GM19043 (cell line): ENCODE results near the gene N4BP2.
"Not testable (repeated sequence)": the region's sequence is repeated elsewhere in the genome, so short reads cannot be mapped to it uniquely, and the experiment has no call there.

Experiments used
- ATAC-seq: cut with Tn5 transposase; IDR thresholded peaks from one replicate; pipeline ENCODE4 v1.9.1; 2021; ENCODE audit warnings: low read depth; ENCODE audit not compliant: unreplicated experiment

The N4BP2 gene

DNA sequence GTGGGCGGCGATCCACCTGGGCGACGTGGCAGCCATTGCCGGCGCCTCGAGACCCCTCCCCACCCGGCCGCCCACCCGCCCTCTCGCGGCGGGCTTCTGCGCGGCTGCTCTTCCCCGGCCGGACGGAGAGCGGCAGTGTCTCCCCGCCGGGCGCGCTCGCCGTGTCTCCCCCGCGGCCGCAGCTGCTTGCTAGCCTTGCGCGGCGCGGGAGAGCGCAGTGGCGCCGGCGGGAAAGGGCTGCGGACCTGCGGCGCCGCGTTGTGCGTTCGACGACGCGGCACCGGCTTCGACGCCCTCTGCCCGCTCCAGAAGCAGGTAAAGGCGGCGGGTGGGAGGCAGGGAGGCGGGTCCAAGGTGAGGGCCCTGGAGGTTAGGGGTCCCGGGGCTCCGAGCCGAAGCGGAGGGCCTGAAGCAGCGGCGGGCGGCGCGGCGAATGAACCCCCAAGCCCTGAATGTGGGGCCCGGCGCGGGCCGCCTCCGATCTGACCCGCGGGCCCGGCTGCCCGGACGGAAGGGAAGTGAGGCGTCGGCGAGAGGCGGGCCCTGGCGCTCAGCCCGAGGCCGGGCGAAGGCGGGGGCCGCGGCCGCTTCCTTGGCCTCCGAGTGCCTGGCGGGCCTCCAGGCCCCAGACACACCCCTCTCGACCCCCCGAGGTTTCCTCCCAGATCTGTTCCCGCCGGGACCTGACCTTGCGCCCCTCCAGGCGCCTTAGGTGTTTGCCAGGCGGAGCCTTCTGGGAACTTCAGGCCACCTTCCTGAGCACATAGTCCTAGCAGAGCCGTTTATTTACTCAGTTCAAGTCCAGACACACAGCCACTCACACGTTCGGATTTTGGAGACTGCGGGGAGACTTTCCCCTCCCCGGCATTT, at the start of gene N4BP2:
Gene N4BP2, plus strand, starts transcription at position 135 of the 870 bp plus-strand sequence. CDS start 40,491 bp downstream, outside the sequence.
- ATAC-seq, result peak; percentile 49

- no peak for ATAC-seq
Observed at GRCh38 chr4:40016007-40016406, 40.6 kb upstream of the N4BP2 start.

- ATAC-seq, result no peak
Observed at GRCh38 chr4:40020221-40020620, 36.4 kb upstream of the N4BP2 start.

DNA sequence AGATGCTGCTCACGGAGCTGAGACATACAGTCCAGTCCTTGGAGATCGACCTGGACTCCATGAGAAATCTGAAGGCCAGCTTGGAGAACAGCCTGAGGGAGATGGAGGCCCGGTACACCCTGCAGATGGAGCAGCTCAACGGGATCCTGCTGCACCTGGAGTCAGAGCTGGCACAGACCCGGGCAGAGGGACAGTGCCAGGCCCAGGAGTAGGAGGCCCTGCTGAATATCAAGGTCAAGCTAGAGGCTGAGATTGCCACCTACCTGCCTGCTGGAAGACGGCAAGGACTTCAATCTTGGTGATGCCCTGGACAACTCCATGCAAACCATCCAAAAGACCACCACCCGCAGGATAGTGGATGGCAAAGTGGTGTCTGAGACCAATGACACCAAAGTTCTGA, 35.5 kb upstream of the N4BP2 start:
- ATAC-seq, result not testable (repeated sequence)

DNA sequence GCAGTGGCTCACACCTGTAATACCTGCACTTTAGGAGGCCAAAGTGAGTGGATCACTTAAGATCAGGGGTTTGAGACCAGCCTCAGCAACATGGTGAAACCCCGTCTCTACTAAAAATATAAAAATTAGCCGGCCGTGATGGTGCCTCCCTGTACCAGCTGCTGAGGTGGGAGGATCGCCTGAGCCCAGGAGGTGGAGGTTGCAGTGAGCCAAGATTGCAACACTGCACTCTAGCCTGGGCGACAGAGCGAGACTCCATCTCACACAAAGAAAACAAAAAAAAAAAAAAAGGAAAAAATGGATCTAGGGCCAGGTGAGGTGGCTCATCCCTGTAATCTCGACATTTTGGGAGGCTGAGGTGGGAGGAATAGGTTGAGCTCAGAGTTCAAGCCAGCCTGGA, 32.6 kb upstream of the N4BP2 start:
- not testable (repeated sequence) for ATAC-seq

GRCh38 chr4:40032785-40033184, 23.9 kb upstream of the N4BP2 start:
- ATAC-seq, result no peak

- ATAC-seq, result no peak
Observed at GRCh38 chr4:40033613-40034012, 23.0 kb upstream of the N4BP2 start.

DNA sequence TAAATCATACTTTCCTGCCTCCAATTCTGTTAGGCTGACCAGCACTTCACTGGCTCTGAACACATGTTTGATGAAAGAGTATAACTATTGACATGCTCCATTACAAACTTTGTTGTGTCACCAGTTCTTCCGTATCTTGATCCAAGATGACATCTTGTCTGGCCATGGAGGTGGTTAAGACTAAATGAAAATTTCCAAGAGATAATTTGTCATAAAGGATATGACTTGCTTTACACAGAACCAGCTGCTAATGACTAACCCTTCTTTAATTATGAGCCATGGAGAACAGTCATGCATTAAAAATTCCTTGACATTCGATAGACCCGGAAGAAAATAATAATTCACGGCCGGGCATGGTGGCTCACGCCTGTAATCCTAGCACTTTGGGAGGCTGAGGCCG, 17.7 kb upstream of the N4BP2 start:
- ATAC-seq, result no peak

GRCh38 chr4:40040908-40041307, 15.7 kb upstream of the N4BP2 start:
- no peak for ATAC-seq

- no peak for ATAC-seq
Observed at GRCh38 chr4:40043786-40044185, 12.9 kb upstream of the N4BP2 start.

GRCh38 chr4:40046311-40046980, 10.2 kb upstream of the N4BP2 start:
- ATAC-seq, result no peak

DNA sequence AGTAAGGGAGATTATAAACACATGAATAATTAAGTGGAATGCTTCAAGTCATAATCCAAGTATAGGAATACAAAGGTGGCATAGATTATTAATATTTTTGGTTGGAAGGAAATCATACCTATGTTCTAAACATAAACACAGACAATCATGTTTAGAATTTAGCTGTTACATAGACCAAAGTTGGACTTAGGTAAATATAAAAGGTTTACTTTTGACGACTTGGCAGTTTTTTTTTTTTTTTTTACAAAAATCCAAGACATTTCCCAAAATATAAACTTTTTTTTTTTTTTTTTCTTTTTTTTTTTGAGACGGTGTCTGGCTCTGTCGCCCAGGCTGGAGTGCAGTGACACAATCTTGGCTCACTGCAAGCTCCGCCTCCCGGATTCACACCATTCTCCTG, 3.5 kb upstream of the N4BP2 start:
- ATAC-seq, result no peak

- ATAC-seq, result no peak
Observed at GRCh38 chr4:40055511-40055862, 1.2 kb upstream of the N4BP2 start.

GRCh38 chr4:40055863-40056715, 561 bp upstream of the N4BP2 start:
- ATAC-seq, result no peak

DNA sequence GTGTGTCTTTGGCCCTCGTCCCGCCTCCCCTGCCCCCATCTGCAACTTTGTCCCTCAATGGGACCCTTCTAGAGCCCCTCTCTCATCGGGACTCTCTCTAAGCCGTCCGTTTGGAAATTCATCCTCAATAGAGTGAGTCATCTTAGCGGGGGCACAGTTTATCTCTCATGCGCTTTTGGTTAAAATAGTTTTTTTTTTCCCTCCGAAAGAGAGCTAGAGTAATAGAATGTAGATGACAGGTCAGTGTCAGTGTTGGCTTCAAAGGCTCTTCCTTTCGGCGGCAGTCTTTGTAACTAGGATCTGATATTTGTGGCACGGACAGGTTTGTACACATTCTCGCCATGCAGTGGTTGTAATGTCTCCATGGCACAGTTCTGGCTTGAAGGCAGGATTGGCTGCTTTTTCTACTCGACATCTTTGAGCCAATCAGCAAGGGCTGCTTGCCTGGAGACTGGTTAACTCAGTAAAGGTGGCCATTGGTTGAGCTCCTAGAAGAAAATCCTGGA, 989 bp downstream of the N4BP2 start:
- peak; percentile 66 for ATAC-seq

- no peak for ATAC-seq
Observed at GRCh38 chr4:40058121-40058520, 1.5 kb downstream of the N4BP2 start.

- no peak for ATAC-seq
Observed at GRCh38 chr4:40058854-40059253, 2.2 kb downstream of the N4BP2 start.

DNA sequence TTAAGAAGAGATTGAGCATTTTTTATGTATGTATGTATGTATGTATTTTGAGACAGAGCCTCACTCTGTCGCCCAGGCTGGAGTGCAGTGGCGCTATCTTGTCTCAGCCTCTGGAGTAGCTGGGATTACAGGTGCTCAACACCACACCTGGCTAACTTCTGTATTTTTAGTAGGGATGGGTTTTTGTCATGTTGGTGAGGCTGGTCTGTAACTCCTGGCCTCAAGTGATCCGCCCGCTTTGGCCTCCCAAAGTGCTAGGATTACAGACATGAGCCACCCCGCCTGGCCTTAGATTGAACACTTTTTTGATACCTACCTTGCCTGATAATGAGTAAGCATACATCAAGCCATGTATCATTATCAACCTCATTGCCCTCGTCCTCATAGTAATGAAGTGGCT, 2.7 kb downstream of the N4BP2 start:
- no peak for ATAC-seq

GRCh38 chr4:40065010-40065409, 8.4 kb downstream of the N4BP2 start:
- ATAC-seq, result no peak

GRCh38 chr4:40066651-40067050, 10.0 kb downstream of the N4BP2 start:
- no peak for ATAC-seq

- ATAC-seq, result no peak
Observed at GRCh38 chr4:40070387-40070786, 13.7 kb downstream of the N4BP2 start.
